H9 (cell line): ENCODE measurements around the gene ATE1. TPM values are rescaled to one million over a fixed set of nuclear protein-coding genes. Genes with fewer than 3 reads are reported as not detected.

Source experiments
- DNase-seq: peaks from one replicate; pipeline ENCODE4 v3.0.0-alpha.2; 2017
- H2AFZ ChIP-seq: one replicate; pipeline ENCODE4 v1.6.1; 2013; ENCODE audit warnings: mild to moderate bottlenecking, low read length, control low read depth, moderate library complexity
- H2AK5ac ChIP-seq: 2 replicates; pipeline ENCODE4 v1.6.1; 2013; ENCODE audit warnings: low read length, control low read depth, mixed read lengths; ENCODE audit not compliant: insufficient read length
- H2BK120ac ChIP-seq: one replicate; pipeline ENCODE4 v1.6.1; 2013; ENCODE audit warnings: low read depth, mild to moderate bottlenecking, low read length, control low read depth, inconsistent platforms; ENCODE audit not compliant: poor library complexity, severe bottlenecking
- H2BK12ac ChIP-seq: 2 replicates; pipeline ENCODE4 v1.6.1; 2013; ENCODE audit warnings: low read length, control low read depth, mixed read lengths, low read depth; ENCODE audit not compliant: insufficient read length
- H2BK15ac ChIP-seq: 2 replicates; pipeline ENCODE4 v1.6.1; 2013; ENCODE audit warnings: low read depth, low read length, control low read depth
- H2BK20ac ChIP-seq: one replicate; pipeline ENCODE4 v1.6.1; 2013; ENCODE audit warnings: low read depth, mild to moderate bottlenecking, low read length, control low read depth, inconsistent platforms; ENCODE audit not compliant: poor library complexity, severe bottlenecking
- H2BK5ac ChIP-seq: 2 replicates; pipeline ENCODE4 v1.6.1; 2013; ENCODE audit warnings: low read length, control low read depth, mixed read lengths; ENCODE audit not compliant: insufficient read length
- H3K14ac ChIP-seq: 2 replicates; pipeline ENCODE4 v1.6.1; 2013; ENCODE audit warnings: low read length, control low read depth; ENCODE audit not compliant: insufficient read depth
- H3K18ac ChIP-seq: 2 replicates; pipeline ENCODE4 v1.6.1; 2013; ENCODE audit warnings: low read depth, mild to moderate bottlenecking, mixed read lengths, low read length, control low read depth; ENCODE audit not compliant: insufficient read length
- H3K23ac ChIP-seq: 2 replicates; pipeline ENCODE4 v1.6.1; 2013; ENCODE audit warnings: low read length, control low read depth, mixed read lengths, low read depth; ENCODE audit not compliant: insufficient read length
- H3K23me2 ChIP-seq: 2 replicates; pipeline ENCODE4 v1.6.1; 2013; ENCODE audit warnings: low read depth, mild to moderate bottlenecking, mixed read lengths, low read length, control low read depth; ENCODE audit not compliant: insufficient read length, poor library complexity, severe bottlenecking
- H3K27ac ChIP-seq: 2 replicates; pipeline ENCODE4 v1.5.1; 2013; ENCODE audit warnings: low read length, control low read depth, mixed read lengths, low read depth; ENCODE audit not compliant: insufficient read length
- H3K27me3 ChIP-seq: 2 replicates; pipeline ENCODE4 v1.6.1; 2013; ENCODE audit warnings: low read length, control low read depth, inconsistent platforms; ENCODE audit not compliant: insufficient read depth
- H3K4ac ChIP-seq: 2 replicates; pipeline ENCODE4 v1.6.1; 2013; ENCODE audit warnings: low read depth, mild to moderate bottlenecking, control low read depth, inconsistent platforms, low read length, moderate library complexity
- H3K4me1 ChIP-seq: 2 replicates; pipeline ENCODE4 v1.6.1; 2013; ENCODE audit warnings: low read length, control low read depth, inconsistent platforms; ENCODE audit not compliant: insufficient read depth
- H3K4me2 ChIP-seq: 2 replicates; pipeline ENCODE4 v1.6.1; 2013; ENCODE audit warnings: low read length, control low read depth, mixed read lengths; ENCODE audit not compliant: insufficient read length, insufficient read depth
- H3K56ac ChIP-seq: 2 replicates; pipeline ENCODE4 v1.6.1; 2013; ENCODE audit warnings: low read depth, mild to moderate bottlenecking, mixed read lengths, low read length, control low read depth; ENCODE audit not compliant: insufficient read length
- H3K79me1 ChIP-seq: 2 replicates; pipeline ENCODE4 v1.6.1; 2013; ENCODE audit warnings: low read depth, mild to moderate bottlenecking, moderate library complexity, low read length, control low read depth, inconsistent platforms; ENCODE audit not compliant: insufficient read depth, poor library complexity, severe bottlenecking
- H3K79me2 ChIP-seq: 2 replicates; pipeline ENCODE4 v1.6.1; 2013; ENCODE audit warnings: low read length, control low read depth, inconsistent platforms; ENCODE audit not compliant: insufficient read depth
- H3K9ac ChIP-seq: 2 replicates; pipeline ENCODE4 v1.6.1; 2013; ENCODE audit warnings: low read length, control low read depth, mixed read lengths; ENCODE audit not compliant: insufficient read length; ENCODE audit errors: extremely low read depth
- H3K9me3 ChIP-seq: one replicate; pipeline ENCODE4 v1.6.1; 2013; ENCODE audit warnings: low read depth, low read length, inconsistent platforms; ENCODE audit not compliant: control insufficient read depth
- H3T11ph ChIP-seq: one replicate; pipeline ENCODE4 v1.6.1; 2013; ENCODE audit warnings: mild to moderate bottlenecking, low read length, control low read depth, inconsistent platforms
- H4K20me1 ChIP-seq: one replicate; pipeline ENCODE4 v1.6.1; 2013; ENCODE audit not compliant: control insufficient read depth, insufficient read length, insufficient read depth
- H4K5ac ChIP-seq: 2 replicates; pipeline ENCODE4 v1.6.1; 2013; ENCODE audit warnings: low read depth, mild to moderate bottlenecking, mixed read lengths, low read length, control low read depth; ENCODE audit not compliant: insufficient read length
- H4K8ac ChIP-seq: replicated peaks from 2 replicates; pipeline ENCODE4 v1.6.1; 2013; ENCODE audit warnings: low read length, control low read depth, mixed read lengths, low read depth; ENCODE audit not compliant: insufficient read length
- H4K91ac ChIP-seq: 2 replicates; pipeline ENCODE4 v1.6.1; 2013; ENCODE audit warnings: low read depth, mild to moderate bottlenecking, moderate library complexity, mixed read lengths, low read length, control low read depth; ENCODE audit not compliant: insufficient read length
- H3K27ac Mint-ChIP-seq, 3 experiments: 2 replicates in 2 of 3; 3 replicates in 1 of 3; pipeline ENCODE4 v1.8.0; 2020 to 2021; ENCODE audit warnings: mixed read lengths in 3 of 3, mild to moderate bottlenecking in 1 of 3, moderate library complexity in 1 of 3
- H3K27me3 Mint-ChIP-seq: 2 replicates; pipeline ENCODE4 v1.8.0; 2021; ENCODE audit warnings: low read depth, mild to moderate bottlenecking, moderate library complexity, mixed read lengths
- H3K36me3 Mint-ChIP-seq, 3 experiments: 2 replicates in 2 of 3; 3 replicates in 1 of 3; pipeline ENCODE4 v1.8.0; 2020 to 2021; ENCODE audit warnings: low read depth in 3 of 3, mixed read lengths in 3 of 3; ENCODE audit not compliant: insufficient read depth in 1 of 3
- H3K4me1 Mint-ChIP-seq, 2 experiments: 2 replicates each; pipeline ENCODE4 v1.8.0; 2020; ENCODE audit warnings: mixed read lengths in 2 of 2
- H3K4me3 Mint-ChIP-seq, 2 experiments: 2 replicates in 1 of 2; 3 replicates in 1 of 2; pipeline ENCODE4 v1.8.0; 2020 to 2021; ENCODE audit warnings: mild to moderate bottlenecking in 2 of 2, mixed read lengths in 2 of 2, moderate library complexity in 1 of 2
- H3K9me3 Mint-ChIP-seq, 2 experiments: 2 replicates in 1 of 2; 3 replicates in 1 of 2; pipeline ENCODE4 v1.8.0; 2020; ENCODE audit warnings: mild to moderate bottlenecking in 2 of 2, mixed read lengths in 2 of 2, moderate library complexity in 1 of 2
- CTCF ChIP-seq: fragments of 200-600 bp; sonication (generic); conservative IDR thresholded peaks from 3 replicates; pipeline ENCODE4 v1.8.0; 2021; ENCODE audit warnings: antibody characterized with exemption, mild to moderate bottlenecking
- whole genome bisulfite sequencing: extraction: QIAGEN DNeasy Blood & Tissue Kit; methylation state at CpG from one replicate; pipeline ENCODE4 v1.1.7; 2013; ENCODE audit warnings: missing lambda C conversion rate, low lambda C conversion rate, mixed read lengths; ENCODE audit not compliant: insufficient read length; ENCODE audit errors: extremely low coverage; 5-methylcytosine and 5-hydroxymethylcytosine counted together
- total RNA-seq: library from RNA; stranded (reverse); gene quantifications from 2 replicates; pipeline ENCODE4 v1.2.1, GENCODE V29; 2021

The ATE1 gene
- total RNA-seq, 1 experiment from 2014 or later: 29.0 TPM

- H3K9ac ChIP-seq: no peak overlapping the region
- H2BK120ac ChIP-seq: no peak overlapping the region
- no peak overlapping the region for H3K4me2 ChIP-seq
- H3K4ac ChIP-seq: no peak overlapping the region
- H3K27me3 ChIP-seq: no peaks in the 10 kb centered on the region
- H2BK12ac ChIP-seq: no peak overlapping the region
- H4K20me1 ChIP-seq: no peaks in the 10 kb centered on the region
- no CpG with 5 or more reads among the region's 3 CpGs for WGBS
- H2BK5ac ChIP-seq: no peak overlapping the region
- Mint-ChIP-seq H3K4me1 (0 out of 4 replicates have a peak, but pooled peaks cover 0 to 3% of the 10 kb centered on the region in 2 experiments), H3K27ac (peak overlapping the region in 1 of 3 experiments; percentile 55; a peak in 1 of 7 replicates), H3K9me3 (peaks cover 5 to 7% of the 10 kb centered on the region in 2 experiments; a peak in 3 of 5 replicates), H3K36me3 (peaks cover 26 to 45% (median 43%) of the 10 kb centered on the region in 3 experiments), H3K27me3 (no peaks in the 10 kb centered on the region), H3K4me3 (no peak overlapping the region)
- no peak overlapping the region for H2AFZ ChIP-seq
- H3K23ac ChIP-seq: no peak overlapping the region
- H3K9me3 ChIP-seq: no peaks in the 10 kb centered on the region
- no peak overlapping the region for H2BK15ac ChIP-seq
- no peak overlapping the region for H2BK20ac ChIP-seq
- no peak overlapping the region for H3K56ac ChIP-seq
- no peaks in the 10 kb centered on the region for H3K79me2 ChIP-seq
- DNase-seq: no peak
- no peak overlapping the region for H4K5ac ChIP-seq
- H2AK5ac ChIP-seq: no peak overlapping the region
- no peak overlapping the region for H3K14ac ChIP-seq
- no peak for TF ChIP-seq CTCF
- no peak overlapping the region for H3K27ac ChIP-seq
- no peaks in the 10 kb centered on the region for H3K79me1 ChIP-seq
- no peak overlapping the region for H4K91ac ChIP-seq
- no peak overlapping the region for H3K18ac ChIP-seq
- H3K23me2 ChIP-seq: no peaks in the 10 kb centered on the region
- H3K4me1 ChIP-seq: no peaks in the 10 kb centered on the region
- H3T11ph ChIP-seq: no peak overlapping the region
- no peak overlapping the region for H4K8ac ChIP-seq
Observed at GRCh38 chr10:121860810-121861209, 67.0 kb downstream of the ATE1 start.
